ENCODE data around the gene ATP10A.

- TF ChIP-seq CTCF (IDR thresholded peaks at IDR 0.05) (no peak), POLR2A (IDR thresholded peaks at IDR 0.05) (no peak)
Observed at GRCh38 chr15:25733856-25734679, 129.1 kb downstream of the ATP10A start.

All from heart left ventricle (tissue), 13 donors.